GM08714 (cell line): Measurements from ENCODE around the gene IQSEC3.

Experiments
- H3K4me3 ChIP-seq: fragments of 200-500 bp; sonication (Bioruptor generic); 2 replicates; pipeline ENCODE4 v1.5.1; 2014; ENCODE audit warnings: mild to moderate bottlenecking, low read length, inconsistent platforms
- ZNF274 ChIP-seq: IDR thresholded peaks from 2 replicates; pipeline ENCODE4 v1.6.1; 2012; ENCODE audit warnings: mild to moderate bottlenecking, low read depth, low read length

IQSEC3 gene

DNA sequence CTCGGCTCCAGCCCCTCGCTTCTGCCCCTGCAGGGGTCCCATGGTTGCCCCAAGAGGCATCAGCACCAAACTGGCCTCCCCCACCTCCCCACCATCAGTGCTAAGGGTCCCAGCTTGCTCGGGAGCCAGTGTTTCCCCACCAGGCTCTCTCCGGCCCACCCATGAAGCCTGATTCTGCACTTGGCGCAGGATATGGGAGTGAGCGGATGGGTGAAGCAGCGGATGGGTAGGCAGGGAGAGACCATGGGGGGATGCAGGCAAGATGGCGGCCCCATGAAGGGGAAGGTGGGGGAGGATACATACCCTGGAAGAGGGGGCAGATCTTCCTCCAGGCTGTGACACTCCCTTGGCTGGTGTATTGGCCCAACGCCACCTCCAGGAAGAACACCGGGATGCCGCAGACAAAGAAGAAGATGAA is 137.7 kb downstream of the IQSEC3 start:
- no peak for TF ChIP-seq ZNF274
- no peak overlapping the region for H3K4me3 ChIP-seq

DNA sequence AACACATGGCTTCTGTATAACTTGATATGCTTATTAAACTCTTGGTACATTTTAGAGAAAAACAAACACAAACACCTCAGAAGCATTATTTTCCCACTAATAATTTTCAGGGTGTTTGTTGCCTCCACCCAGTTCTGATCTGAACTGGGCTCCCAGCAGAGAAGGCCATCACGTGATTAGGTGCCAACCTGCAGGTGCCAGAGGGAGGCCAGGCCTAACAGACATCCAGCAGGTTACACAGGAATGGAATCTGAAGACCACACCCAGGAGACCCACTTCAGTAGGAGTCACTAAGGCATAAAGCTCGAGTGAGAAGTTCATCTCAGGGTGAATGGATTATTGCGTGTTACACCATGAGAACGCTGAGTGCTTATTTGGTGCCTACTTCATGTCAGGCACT is 138.5 kb downstream of the IQSEC3 start:
- TF ChIP-seq ZNF274: no peak
- no peak overlapping the region for H3K4me3 ChIP-seq

DNA sequence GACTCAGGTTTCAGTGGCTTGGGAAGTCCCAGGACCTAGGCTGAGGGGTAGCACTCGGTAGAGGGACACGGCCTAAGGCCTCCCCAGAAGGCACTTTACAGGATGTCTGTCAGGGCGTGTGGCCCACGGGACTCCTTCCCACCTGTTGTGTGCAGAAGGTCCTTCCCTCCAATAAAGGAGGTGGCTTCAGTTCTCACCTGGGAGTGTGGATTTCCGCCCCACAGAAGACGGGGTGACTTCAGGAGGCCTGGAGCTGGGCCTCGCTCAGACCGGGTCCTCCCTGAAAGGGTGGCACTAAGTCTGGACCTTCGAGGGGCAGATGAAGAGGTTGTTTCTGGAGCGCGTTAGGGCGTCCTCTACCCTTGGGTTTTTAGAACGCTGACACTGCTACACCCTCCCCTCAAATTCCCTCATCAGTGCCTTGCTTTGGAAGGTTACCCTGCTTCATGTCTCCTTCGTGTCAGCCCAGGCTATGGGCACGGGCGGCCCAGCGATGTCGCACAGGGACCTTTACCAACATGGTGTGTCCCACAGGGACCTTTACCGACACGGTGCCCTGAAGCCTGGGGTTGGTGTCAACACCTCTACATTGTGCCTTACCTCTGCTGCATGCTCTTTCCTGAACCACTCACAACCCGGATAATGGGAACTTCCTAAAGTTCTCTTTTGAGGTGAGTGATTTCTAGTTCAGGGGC is 140.3 kb downstream of the IQSEC3 start:
- no peak overlapping the region for H3K4me3 ChIP-seq
- TF ChIP-seq ZNF274: no peak

DNA sequence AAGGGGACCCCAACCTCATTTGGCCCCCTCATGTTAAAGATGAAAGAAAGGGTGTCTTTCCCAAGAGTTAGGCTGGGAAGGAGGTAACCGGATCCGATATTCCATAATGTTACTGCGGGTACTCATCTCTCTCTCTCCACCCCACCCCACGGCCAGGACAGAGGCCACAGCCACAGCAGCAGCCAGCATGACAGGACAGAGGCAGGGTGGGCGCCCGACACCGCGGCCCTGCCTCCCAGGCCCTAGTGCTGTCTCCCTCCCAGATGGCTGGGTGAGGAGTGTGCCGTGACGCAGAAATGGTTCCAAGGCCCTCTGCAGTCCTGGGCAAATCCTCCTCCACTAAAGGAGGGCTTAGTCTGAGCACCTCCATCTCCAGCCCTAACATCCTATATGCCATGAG is 141.2 kb downstream of the IQSEC3 start:
- no peak for TF ChIP-seq ZNF274
- H3K4me3 ChIP-seq: no peak overlapping the region

DNA sequence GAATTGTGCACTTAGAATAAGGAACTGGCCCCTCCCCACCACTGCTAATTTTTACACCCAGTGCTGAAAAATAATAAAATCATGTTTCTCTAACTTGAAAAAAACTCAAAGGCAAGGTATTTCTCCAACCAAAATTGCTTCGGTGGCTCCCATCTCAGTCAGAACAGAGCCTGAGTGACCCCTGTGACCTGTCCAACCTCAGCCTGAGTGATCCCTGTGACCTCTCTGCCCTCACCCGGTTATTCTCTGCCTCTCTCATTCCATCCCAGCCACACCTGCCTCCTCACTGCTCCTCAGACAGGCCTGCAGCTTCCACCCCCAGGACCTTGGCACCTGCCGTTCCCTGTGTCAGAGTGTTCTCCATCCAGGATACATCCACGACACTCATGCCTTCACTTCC is 142.2 kb downstream of the IQSEC3 start:
- no peak overlapping the region for H3K4me3 ChIP-seq
- no peak for TF ChIP-seq ZNF274

DNA sequence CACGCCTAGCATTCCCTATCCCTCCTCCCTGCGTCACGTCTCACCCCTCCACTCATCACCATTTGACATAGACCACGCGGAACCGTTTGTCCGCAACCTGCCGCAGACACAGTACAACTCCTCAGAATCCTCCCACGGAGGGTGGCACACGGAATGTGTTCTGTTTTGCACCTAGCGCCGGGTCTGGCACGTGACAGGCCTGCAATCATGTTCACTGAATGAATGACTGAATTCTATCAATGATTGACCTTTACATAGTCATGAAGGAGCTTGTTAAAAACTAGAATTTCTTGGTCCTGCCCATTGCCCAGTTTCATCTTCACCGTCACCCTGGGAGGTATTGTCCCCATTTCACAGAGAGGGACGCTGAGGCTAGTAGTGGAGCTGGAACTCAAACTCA is 142.7 kb downstream of the IQSEC3 start:
- TF ChIP-seq ZNF274: no peak
- no peak overlapping the region for H3K4me3 ChIP-seq

DNA sequence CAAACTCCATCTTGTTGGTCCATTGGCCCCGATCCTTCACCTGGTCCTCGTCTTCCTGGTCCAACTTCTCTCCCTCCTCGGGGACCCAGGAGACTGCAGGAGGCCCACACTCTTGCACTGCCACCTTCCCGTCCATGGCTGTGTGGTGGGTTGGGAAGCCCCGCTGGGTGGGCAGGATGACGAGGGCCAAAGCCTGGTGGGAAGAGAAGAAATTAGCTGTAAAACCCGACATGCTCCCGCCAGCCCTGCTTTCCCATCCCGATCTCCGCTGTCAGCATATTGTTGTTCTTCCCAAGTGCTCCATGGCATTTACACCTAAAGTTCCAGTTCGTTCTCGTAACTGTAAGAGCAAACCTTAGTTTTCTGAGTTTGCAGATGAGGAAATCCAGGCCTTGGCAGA is 143.3 kb downstream of the IQSEC3 start:
- H3K4me3 ChIP-seq: no peak overlapping the region
- TF ChIP-seq ZNF274: no peak

DNA sequence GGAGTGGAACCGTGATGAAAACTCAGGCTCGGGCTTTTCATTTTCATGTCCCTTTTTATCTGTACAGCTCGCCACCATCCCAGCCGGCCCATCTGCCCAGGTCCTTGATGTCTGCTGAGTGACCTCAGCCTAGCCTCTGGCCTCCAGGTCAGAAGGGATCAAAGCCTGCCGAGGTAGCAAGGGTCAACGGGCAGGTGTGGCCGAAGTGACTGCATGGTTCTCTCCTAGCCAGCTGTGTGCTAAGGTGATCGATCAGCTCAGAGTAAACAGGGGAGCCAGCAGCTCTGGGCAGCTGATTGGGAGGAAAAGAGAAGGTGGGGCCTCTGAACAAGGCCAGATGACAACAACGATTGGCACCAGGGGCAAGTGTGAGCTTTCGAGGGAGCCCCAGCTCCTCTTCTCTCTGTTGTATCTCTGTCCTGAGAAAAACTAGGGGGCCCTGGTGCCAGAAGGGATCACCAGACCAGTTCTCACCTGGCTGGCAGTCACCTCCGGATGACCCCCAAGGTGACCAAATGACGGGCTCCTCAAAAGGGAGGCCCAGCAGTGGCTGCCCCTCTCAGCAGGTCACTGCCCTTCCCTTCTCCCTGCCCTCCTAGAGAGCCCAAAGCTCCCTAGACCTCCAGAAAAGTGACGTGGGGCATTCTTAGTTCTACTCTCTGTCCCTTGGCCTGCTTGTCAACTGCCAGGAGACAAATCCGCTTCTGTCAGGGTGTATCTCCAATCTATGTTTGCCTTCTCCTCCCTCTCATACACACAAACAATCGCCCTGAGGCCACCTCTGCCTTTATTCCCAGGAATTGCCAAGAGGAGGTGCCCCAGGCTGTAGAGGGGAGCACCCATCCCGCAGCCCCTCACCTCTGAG is 143.9 kb downstream of the IQSEC3 start:
- H3K4me3 ChIP-seq: no peak overlapping the region
- TF ChIP-seq ZNF274: no peak

DNA sequence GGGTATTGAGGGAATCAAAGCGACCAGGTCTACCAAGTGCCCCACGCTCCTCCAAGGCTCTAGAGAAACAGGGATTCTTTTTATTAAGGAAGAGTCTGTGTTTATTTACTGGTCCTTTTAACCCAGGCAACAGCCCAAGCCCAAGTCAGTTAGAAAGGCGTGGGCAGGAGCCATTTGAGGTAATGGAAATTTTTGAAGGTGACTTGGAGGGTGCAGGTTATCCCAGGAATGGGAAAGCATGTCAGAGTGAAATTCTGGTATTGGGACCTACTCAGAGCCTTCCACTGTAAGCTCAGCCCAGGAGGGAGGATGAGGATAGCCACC is 144.5 kb downstream of the IQSEC3 start:
- H3K4me3 ChIP-seq: no peak overlapping the region
- TF ChIP-seq ZNF274: no peak

DNA sequence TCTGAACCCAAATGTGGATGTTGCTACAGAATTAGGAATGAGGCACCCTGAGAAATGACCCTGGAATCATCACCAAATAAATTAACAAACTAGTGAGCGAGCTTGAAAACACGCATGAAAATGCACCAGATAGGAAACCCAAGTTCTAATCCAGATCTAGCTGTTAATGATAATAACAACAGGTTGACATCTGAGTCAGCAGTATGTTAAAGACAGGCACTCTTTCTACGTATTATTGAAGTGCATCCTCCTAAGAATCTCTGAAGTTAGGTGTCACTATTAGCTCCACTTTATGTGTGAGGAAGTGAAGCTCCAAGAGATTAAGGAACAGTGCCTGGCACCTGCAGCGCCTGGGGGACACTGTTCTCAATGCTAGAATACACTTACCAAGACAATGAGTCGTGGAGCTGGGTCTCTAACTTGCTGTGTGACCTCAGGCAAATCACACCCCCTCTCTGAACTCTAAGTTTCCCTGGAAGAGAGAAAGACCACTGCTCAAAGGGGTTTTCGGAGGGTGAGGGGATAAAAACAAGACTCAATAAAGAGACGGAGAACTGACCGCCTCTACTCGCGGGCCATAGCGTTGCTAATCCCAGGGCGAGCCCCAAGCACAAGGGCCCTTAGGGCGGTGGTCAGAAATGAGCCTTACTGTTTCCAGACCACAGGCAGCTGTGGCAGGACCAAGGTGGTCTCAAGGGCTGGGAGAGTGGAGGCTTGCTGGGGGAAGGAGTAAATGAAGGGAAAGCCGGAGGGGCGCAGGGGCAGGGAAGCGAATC is 145.3 kb downstream of the IQSEC3 start:
- no peak overlapping the region for H3K4me3 ChIP-seq
- TF ChIP-seq ZNF274: no peak

DNA sequence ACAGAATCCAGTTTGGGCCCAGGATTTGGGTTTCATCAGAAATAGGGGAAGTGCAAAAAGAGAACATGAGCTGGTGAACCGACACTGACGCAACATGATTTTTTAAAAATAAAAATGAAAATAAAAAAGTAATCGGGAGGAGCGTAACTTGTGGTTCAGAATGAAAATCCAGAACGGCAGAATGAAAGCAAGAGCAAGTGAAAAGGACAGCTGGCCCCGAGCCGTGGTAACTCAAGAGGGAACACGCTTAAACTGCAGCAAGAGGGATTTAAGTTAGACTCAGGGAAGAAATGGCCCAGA is 145.8 kb downstream of the IQSEC3 start:
- TF ChIP-seq ZNF274: no peak
- H3K4me3 ChIP-seq: no peak overlapping the region; the same call in 1 of the 2 replicates

DNA sequence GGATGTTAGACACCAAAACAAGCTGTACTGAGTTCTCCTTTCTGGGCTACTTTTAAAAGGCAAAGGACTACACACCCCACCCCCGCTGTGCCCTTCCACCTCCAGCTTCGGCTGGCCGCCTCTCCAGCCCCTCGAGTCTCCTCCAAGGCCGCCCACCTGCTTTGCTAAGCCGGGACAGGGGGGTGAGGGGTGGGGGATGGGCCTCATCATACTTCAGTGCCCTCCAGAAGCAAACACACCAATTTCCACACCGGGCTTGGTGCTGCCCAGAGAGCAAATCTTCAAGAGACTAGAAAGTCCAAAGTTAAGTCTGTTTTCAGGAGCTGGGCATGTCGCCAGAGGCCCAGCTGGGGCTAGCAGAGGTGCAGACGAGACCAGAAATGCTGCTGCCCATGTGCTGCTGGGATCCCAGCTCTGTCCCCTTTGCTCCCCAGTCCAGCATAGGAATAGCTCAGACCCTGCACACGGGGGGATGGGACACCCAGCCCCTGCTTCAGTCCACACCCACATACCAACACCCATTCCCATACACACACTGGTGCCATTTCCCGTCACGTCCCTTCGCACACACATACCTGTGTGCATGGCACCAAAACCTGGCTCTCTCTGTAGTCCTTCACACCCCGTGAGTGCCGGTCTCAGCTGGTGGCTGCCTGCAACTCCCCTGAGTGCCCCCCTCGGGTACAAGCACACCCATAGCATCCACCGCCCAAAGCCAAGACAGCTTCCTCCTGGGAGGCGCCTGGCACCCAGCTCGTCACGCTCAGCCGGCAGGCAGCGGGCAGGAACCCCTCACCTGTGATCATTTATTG is 146.4 kb downstream of the IQSEC3 start:
- TF ChIP-seq ZNF274: no peak
- H3K4me3 ChIP-seq: no peak overlapping the region; the same call in 1 of the 2 replicates

DNA sequence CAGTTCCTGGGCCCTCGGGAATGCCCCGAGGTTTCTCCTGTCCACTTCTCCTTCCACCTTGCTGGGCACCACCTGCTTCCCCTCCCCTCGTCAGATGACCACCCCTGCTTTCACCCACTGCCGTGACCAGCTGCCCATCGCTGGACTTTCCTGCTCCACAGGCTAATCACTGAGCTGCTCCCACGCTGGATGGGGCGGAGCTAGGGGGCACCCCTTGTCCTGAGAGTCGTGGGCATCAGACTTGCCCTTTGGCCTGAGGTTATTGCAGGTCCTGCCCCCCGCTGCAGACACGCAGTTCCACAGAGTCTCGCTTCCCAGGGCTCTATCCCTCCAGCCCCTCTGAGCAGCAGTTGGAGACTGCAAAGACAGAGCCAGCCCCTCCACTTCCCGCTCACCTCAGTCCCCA is 147.0 kb downstream of the IQSEC3 start:
- H3K4me3 ChIP-seq: no peak overlapping the region
- TF ChIP-seq ZNF274: no peak

DNA sequence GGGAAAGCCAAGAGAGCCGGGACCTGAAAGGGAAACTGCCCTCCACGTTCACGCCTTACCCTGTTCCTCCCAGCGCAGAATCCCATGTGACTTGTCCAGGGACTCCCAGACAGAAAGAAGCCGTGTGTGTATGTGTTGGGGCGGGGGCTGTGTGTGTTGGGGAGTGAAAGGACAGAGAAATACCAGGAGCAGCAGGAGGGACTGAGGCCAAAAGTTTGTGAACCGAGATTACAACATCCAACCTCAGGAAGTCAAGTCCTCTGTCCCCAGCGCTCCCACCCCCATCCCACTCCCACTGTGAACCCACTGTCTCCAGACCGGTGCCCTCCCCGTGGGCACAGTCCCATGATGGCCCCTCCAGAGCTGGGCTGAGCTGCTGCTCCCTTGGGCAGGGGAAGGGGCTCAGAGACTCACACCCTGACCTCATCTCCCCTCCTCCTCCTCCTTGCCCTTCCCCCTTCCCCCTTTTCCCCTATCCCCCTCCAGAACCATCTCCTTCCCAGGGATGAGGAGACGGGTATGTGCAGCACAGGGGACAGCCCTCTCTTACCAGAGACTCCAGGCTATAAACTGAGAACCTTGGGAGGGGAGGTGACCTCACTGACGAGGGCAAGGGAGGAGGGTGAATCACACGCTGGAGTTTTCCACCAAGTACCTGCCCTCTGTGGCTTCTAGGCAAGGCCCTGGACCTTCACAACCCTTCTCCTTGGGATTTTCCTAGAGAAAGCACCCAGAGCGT is 147.6 kb downstream of the IQSEC3 start, which contains the start of gene SLC6A12:
SLC6A12 (minus strand) TSS at position 155 of the 739 bp plus-strand sequence. CDS start 4,171 bp downstream, outside the sequence.
- no peak for TF ChIP-seq ZNF274
- no peak within 1 kb of the TSS for H3K4me3 ChIP-seq
